ENCODE results near the gene NUB1.

NUB1 gene

GRCh38 chr7:151426904-151427704 is 85.5 kb downstream of the NUB1 start:
- DNase-seq: no peak
- intact Hi-C loops (cut with DNase I): no loop called here

GRCh38 chr7:151427705-151428377 is 86.2 kb downstream of the NUB1 start:
- no peak for DNase-seq
- intact Hi-C loops (cut with DNase I): no loop called here
